Upper lobe of left lung (tissue), 6 donors: ENCODE measurements around the gene SMIM27. TPM values are rescaled to one million over a fixed set of nuclear protein-coding genes. Genes with fewer than 3 reads are reported as not detected.

Experiments
- ATAC-seq, 2 donors: fragments of 200-7000 bp; cut with Tn5 transposase; one replicate each; pipeline ENCODE4 v1.9.1; 2022; ENCODE audit warnings: mild to moderate bottlenecking in 2 of 2, moderate library complexity in 2 of 2; ENCODE audit not compliant: low FRiP score in 2 of 2
- DNase-seq, 2 donors: peaks; one replicate each; pipeline ENCODE4 v3.0.0-alpha.2; 2019 to 2020
- H3K27ac ChIP-seq, 4 donors: fragments of 200-600 bp; sonication (generic); one replicate each; pipeline ENCODE4 v1.5.1; 2016 to 2019
- H3K27me3 ChIP-seq, 4 donors: fragments of 200-600 bp; sonication (generic); one replicate each; pipeline ENCODE4 v1.5.1; 2017 to 2019
- H3K36me3 ChIP-seq, 4 donors: fragments of 200-600 bp; sonication (generic); one replicate each; pipeline ENCODE4 v1.5.1; 2016 to 2019
- H3K4me1 ChIP-seq, 4 donors: fragments of 200-600 bp; sonication (generic); one replicate each; pipeline ENCODE4 v1.5.1; 2018 to 2019
- H3K4me3 ChIP-seq, 4 donors: fragments of 200-600 bp; sonication (generic); one replicate each; pipeline ENCODE4 v1.5.1; 2017 to 2019; ENCODE audit warnings: mild to moderate bottlenecking in 2 of 4, moderate library complexity in 1 of 4
- H3K9me3 ChIP-seq, 4 donors: fragments of 200-600 bp; sonication (generic); one replicate each; pipeline ENCODE4 v1.5.1; 2018 to 2019
- EP300 ChIP-seq, 4 donors: sonication (generic); formaldehyde crosslinking; IDR thresholded peaks; one replicate each; pipeline ENCODE4 v1.5.1; 2017; ENCODE audit warnings: antibody characterized with exemption in 4 of 4, control low read depth in 2 of 4
- POLR2A ChIP-seq, 4 donors: fragments of 450-650 bp; IDR thresholded peaks; one replicate each; pipeline ENCODE4 v1.5.1; 2016 to 2017; ENCODE audit warnings: antibody characterized with exemption in 4 of 4, mild to moderate bottlenecking in 2 of 4
- POLR2AphosphoS5 ChIP-seq, 2 donors: sonication (generic); formaldehyde crosslinking; IDR thresholded peaks; one replicate each; pipeline ENCODE4 v1.5.1; 2017; ENCODE audit warnings: antibody characterized with exemption in 2 of 2
- WGBS, 2 donors: methylation state at CpG; one replicate each; pipeline ENCODE4 v1.1.5; 2017 to 2018; 5-methylcytosine and 5-hydroxymethylcytosine counted together
- total RNA-seq, 6 donors: library from RNA; depleted of rRNA in 4 of 6; stranded (reverse); fragments of >200 nt in 4 of 6; gene quantifications; one replicate each; pipeline versions ENCODE4 v1.1.0 to v1.2.1, GENCODE V29; 2016 to 2021
- TF ChIP-seq, protein P1 (sequence below), 6 experiments: fragments of 450-650 bp in 4 of 6; fragments of 200-600 bp in 2 of 6; sonication (generic) in 2 of 6; IDR thresholded peaks; one replicate each; pipeline ENCODE4 v1.5.1; 2016 to 2019; ENCODE audit warnings: antibody characterized with exemption in 6 of 6
- donor health status: DM: no; HTN: no; CAD: no; lungs with moderate emphysema.
- donor health status: DM: no; HTN: yes; CAD: no; lungs with severe emphysema.

The SMIM27 gene
- total RNA-seq, 6 donors from 2014 or later: 2.1 to 14.4 (median 5.5) TPM

DNA sequence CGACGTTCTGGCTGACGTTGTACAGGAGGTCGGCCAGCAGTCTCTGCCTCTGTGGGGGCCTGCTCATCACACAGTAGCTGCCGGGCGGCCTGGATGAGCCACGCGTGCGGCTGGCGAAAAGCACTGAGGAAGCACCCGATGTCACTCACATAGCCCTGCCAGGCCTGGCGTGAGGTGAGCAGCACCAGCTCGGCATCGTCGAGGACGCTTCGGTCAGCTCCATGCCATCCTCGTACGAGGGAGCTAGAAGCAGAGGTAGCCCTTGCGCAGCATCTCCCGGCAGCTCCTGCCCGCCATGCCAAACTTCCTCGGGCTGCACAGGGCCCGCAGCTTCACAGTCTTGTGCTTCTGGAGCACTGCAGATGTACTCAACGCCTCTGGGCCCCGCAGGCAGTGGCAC lies 14.6 kb downstream of the SMIM27 start:
- H3K27me3 ChIP-seq: no peaks in the 10 kb centered on the region
- H3K4me3 ChIP-seq: no peak overlapping the region
- no peak overlapping the region for H3K27ac ChIP-seq
- TF ChIP-seq POLR2AphosphoS5 (IDR thresholded peaks at IDR 0.05) (no peak), POLR2A (IDR thresholded peaks at IDR 0.05) (no peak), EP300 (IDR thresholded peaks at IDR 0.05) (no peak)
- TF ChIP-seq, protein P1, sequence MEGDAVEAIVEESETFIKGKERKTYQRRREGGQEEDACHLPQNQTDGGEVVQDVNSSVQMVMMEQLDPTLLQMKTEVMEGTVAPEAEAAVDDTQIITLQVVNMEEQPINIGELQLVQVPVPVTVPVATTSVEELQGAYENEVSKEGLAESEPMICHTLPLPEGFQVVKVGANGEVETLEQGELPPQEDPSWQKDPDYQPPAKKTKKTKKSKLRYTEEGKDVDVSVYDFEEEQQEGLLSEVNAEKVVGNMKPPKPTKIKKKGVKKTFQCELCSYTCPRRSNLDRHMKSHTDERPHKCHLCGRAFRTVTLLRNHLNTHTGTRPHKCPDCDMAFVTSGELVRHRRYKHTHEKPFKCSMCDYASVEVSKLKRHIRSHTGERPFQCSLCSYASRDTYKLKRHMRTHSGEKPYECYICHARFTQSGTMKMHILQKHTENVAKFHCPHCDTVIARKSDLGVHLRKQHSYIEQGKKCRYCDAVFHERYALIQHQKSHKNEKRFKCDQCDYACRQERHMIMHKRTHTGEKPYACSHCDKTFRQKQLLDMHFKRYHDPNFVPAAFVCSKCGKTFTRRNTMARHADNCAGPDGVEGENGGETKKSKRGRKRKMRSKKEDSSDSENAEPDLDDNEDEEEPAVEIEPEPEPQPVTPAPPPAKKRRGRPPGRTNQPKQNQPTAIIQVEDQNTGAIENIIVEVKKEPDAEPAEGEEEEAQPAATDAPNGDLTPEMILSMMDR (IDR thresholded peaks at IDR 0.05): no peak
- DNase-seq (peak in 1 of 2 donors; percentile 80), ATAC-seq (no peak)
- peaks cover 9 to 11% (median 10%) of the 10 kb centered on the region in 4 donors for H3K4me1 ChIP-seq
- peaks cover 8 to 52% (median 29%) of the 10 kb centered on the region in 4 donors for H3K36me3 ChIP-seq
- no peaks in the 10 kb centered on the region for H3K9me3 ChIP-seq
- WGBS, 2 donors: 94% methylated on average over 11 of the region's 26 CpGs; no CpG with 5 or more reads in 1 of the 2 donors

DNA sequence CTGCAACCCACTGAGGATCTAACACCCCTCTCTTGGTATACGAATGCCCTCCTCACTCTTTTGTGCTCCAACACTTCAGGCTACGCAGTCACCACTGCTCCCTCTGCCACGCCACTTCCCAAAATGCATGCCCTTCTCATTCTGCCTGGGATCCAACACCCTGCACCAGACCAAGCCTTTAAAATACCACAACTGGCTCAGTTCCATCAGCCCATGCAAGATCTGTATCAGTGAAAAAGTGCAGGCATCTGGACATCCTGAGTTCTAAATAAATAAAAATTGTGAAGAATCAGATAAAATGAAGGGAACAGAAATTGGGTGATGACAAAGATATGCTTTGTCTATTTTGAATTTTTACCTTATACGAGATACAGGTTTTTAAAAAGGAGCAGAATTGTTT lies 18.1 kb downstream of the SMIM27 start:
- TF ChIP-seq EP300 (IDR thresholded peaks at IDR 0.05): no peak
- TF ChIP-seq POLR2AphosphoS5 (IDR thresholded peaks at IDR 0.05): no peak
- TF ChIP-seq POLR2A (IDR thresholded peaks at IDR 0.05): no peak
- TF ChIP-seq, protein P1 (IDR thresholded peaks at IDR 0.05): no peak
- no peak for ATAC-seq

DNA sequence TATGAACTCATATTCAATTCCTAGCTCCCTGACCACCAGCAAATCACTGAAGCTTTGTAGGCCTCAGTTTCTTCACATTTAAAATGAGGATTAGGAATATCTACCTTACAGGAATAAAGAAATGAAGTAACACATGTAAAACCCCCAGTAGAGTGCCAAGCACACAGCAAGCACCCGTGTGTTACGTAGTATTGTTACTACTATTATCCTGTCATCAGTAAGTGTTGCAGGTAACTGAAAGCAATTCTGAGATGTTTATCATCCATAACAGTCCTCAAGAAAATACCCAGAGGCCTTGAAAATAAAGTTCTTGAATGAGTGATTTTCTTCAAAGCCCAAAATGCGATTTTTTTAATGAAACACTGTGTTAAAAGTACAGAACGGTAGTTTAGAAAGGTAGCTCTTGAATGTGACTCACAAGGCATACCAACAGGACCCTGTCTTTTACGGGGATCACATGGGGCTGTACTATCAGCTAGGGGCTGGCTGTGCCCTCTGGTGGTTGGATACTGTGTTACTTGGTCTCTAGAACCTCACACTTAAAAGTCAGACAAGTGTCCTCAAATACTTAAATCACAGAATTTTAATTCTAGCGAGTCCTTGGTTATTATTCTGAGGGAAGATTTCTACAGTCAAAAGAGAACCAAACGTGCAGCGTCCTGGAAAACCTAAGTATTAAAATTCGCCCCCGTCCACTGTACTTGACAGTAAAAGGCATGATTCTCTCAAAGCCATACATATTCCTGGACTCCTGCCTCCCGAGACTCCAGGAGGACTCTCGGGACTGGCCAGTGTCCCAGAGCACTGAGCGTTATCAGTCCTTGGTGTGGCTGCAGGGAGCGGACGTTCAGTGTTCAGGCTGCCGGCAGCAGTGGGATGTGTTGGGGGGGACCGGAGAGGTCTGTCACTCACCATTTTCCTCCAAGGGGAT lies 20.1 kb downstream of the SMIM27 start:
- Histone ChIP-seq H3K4me3 (peak overlapping the region; percentile 47 to 94 (median 72)), H3K9me3 (no peaks in the 10 kb centered on the region), H3K4me1 (peaks cover 14 to 22% (median 18%) of the 10 kb centered on the region in 4 donors), H3K27me3 (no peaks in the 10 kb centered on the region), H3K36me3 (peaks cover 0 to 24% (median 7%) of the 10 kb centered on the region in 4 donors), H3K27ac (peak overlapping the region; percentile 84 to 94 (median 91))
- TF ChIP-seq, protein P1 (IDR thresholded peaks at IDR 0.05): peak; percentile 35 to 71 (median 56)
- TF ChIP-seq EP300 (IDR thresholded peaks at IDR 0.05): no peak
- TF ChIP-seq POLR2A (IDR thresholded peaks at IDR 0.05): no peak
- no peak for TF ChIP-seq POLR2AphosphoS5 (IDR thresholded peaks at IDR 0.05)
- peak in 1 of 2 donors; percentile 87 for DNase-seq
- ATAC-seq: peak; percentile 92 to 96
- WGBS, 2 donors: 1 to 2% methylated on average over 16 to 17 of the region's 17 CpGs

More for the DNA sequence above, 18.1 kb downstream of the SMIM27 start:
- peaks cover 8 to 42% (median 24%) of the 10 kb centered on the region in 4 donors for H3K36me3 ChIP-seq
- no peak for DNase-seq
- WGBS, 2 donors: 87 to 90% methylated on average over 4 of the region's 4 CpGs
- no peak overlapping the region for H3K27ac ChIP-seq
- peaks cover 14 to 22% (median 18%) of the 10 kb centered on the region in 4 donors for H3K4me1 ChIP-seq
- H3K9me3 ChIP-seq: no peaks in the 10 kb centered on the region
- no peaks in the 10 kb centered on the region for H3K27me3 ChIP-seq
- H3K4me3 ChIP-seq: no peak overlapping the region

DNA sequence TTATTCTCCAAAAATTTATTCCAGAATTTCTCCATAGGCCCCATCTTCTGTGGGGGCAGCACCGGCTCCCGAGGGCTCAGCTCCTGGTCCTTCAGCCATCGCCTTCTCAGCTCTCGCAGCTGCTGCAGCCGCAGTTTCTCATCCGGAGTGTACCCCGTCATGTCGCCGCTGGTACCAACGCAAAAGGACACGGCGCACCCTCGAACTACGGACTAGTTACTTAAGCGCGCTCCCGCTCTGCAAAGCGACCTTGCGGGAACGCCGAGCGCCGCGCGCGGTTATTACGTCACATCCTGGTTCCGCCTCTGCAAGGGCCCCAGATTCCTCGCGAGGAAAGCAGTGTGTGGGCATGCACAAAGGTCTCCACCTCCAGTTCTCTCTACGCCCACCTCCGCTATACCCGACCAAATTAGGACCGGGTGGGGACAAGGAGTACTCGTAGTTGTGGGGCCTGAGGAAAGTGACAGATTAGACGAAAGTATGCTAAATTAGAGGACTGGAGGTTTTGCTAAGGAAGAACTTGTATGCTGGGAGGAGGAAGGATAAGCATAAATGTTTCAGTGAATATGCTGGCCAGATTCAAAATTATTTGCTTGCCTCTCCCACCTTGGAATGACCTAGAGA lies 20.9 kb downstream of the SMIM27 start, which contains the start of gene NDUFB6:
Gene NDUFB6 (minus strand): TSS at position 260 of the 624 bp plus-strand sequence. CDS start 99 bp downstream, at position 161.
- Histone ChIP-seq H3K4me1 (peaks cover 14 to 22% (median 18%) of the 10 kb centered on the region in 4 donors), H3K36me3 (peaks cover 0 to 16% (median 2%) of the 10 kb centered on the region in 4 donors)

More for the DNA sequence above, 20.9 kb downstream of the SMIM27 start, which contains the start of gene NDUFB6:
- DNase-seq: peak; percentile 96 to 99
- peak within 1 kb of the TSS; percentile 47 to 94 (median 72) for H3K4me3 ChIP-seq
- ATAC-seq: peak; percentile 99
- H3K9me3 ChIP-seq: no peaks in the 10 kb centered on the region
- peak within 1 kb of the TSS; percentile 84 to 94 (median 91) for H3K27ac ChIP-seq
- H3K27me3 ChIP-seq: no peaks in the 10 kb centered on the region
- 0 to 2% methylated on average over 21 to 36 of the region's 36 CpGs for WGBS, 2 donors
- TF ChIP-seq, protein P1 (IDR thresholded peaks at IDR 0.05): peak in 1 of 6 experiments; percentile 28
- TF ChIP-seq EP300 (IDR thresholded peaks at IDR 0.05) (peak in 1 of 4 donors; percentile 53), POLR2A (IDR thresholded peaks at IDR 0.05) (peak in 3 of 4 donors; percentile 60 to 86 (median 64)), POLR2AphosphoS5 (IDR thresholded peaks at IDR 0.05) (peak; percentile 93 to 94)
